H1 (cell line): ENCODE data around the gene MORN5. TPM values are rescaled to one million over a fixed set of nuclear protein-coding genes. Genes with fewer than 3 reads are reported as not detected.

Experiments
- CTCF ChIA-PET: fragments of 300-600 bp; sonication (Branson Sonifier 250); formaldehyde crosslinking; loops from one replicate; lab custom pipeline; 2021; ENCODE audit not compliant: partially characterized antibody; lab: Charles Lee
- POLR2A ChIA-PET: fragments of 300-600 bp; sonication (Branson Sonifier 250); formaldehyde crosslinking; loops from one replicate; lab custom pipeline; 2021; ENCODE audit warnings: inconsistent platforms; ENCODE audit not compliant: partially characterized antibody; lab: Charles Lee
- DNase-seq, 2 experiments: peaks; one replicate each; pipeline versions ENCODE4 v3.0.0 to v3.0.0-alpha.2; 2010 to 2022; ENCODE audit warnings: low spot score in 2 of 2, low read depth in 1 of 2, mixed read lengths in 1 of 2
- FAIRE-seq: peaks from 2 replicates; lab custom pipeline; 2011; peaks lifted over from hg19 to GRCh38; lab: Jason Lieb, UNC
- H2AFZ ChIP-seq: 2 replicates; pipeline ENCODE4 v1.8.1; 2012; ENCODE audit warnings: low read length, inconsistent platforms
- H2AK5ac ChIP-seq: 2 replicates; pipeline ENCODE4 v1.6.1; 2013; ENCODE audit warnings: low read depth, low read length
- H2BK120ac ChIP-seq: replicated peaks from 2 replicates; pipeline ENCODE3; 2013; ENCODE audit warnings: low read depth, low read length, inconsistent platforms
- H2BK12ac ChIP-seq: 2 replicates; pipeline ENCODE4 v1.6.1; 2013; ENCODE audit warnings: low read depth, low read length
- H2BK15ac ChIP-seq: 2 replicates; pipeline ENCODE4 v1.6.1; 2013; ENCODE audit warnings: low read length
- H2BK20ac ChIP-seq: 2 replicates; pipeline ENCODE4 v1.6.1; 2013; ENCODE audit warnings: low read length
- H2BK5ac ChIP-seq: 2 replicates; pipeline ENCODE4 v1.6.1; 2013; ENCODE audit warnings: low read depth, low read length
- H3K14ac ChIP-seq: 2 replicates; pipeline ENCODE4 v1.6.1; 2013; ENCODE audit warnings: inconsistent platforms; ENCODE audit not compliant: insufficient read length
- H3K18ac ChIP-seq: 2 replicates; pipeline ENCODE4 v1.6.1; 2013; ENCODE audit warnings: low read length; ENCODE audit errors: extremely low read depth
- H3K23ac ChIP-seq: 2 replicates; pipeline ENCODE4 v1.6.1; 2013; ENCODE audit warnings: inconsistent platforms; ENCODE audit not compliant: insufficient read length
- H3K23me2 ChIP-seq: 2 replicates; pipeline ENCODE4 v1.6.1; 2013; ENCODE audit warnings: low read depth, low read length
- H3K27ac ChIP-seq: 2 replicates; pipeline ENCODE4 v1.6.1; 2011; ENCODE audit warnings: low read depth, low read length, inconsistent platforms
- H3K27me3 ChIP-seq, 4 experiments: replicated peaks in 1 of 4; 1 replicate in 1 of 4; 2 replicates in 3 of 4; pipeline versions ENCODE4 v1.6.1 to v1.8.1; 2011 to 2013; ENCODE audit warnings: low read length in 3 of 4, mild to moderate bottlenecking in 3 of 4, inconsistent platforms in 2 of 4, mixed read lengths in 2 of 4, moderate library complexity in 1 of 4; ENCODE audit not compliant: control insufficient read depth in 3 of 4, insufficient read depth in 3 of 4; ENCODE audit errors: extremely low read depth in 1 of 4
- H3K36me3 ChIP-seq, 4 experiments: 2 replicates each; pipeline versions ENCODE4 v1.6.1 to v1.8.1; 2011 to 2013; ENCODE audit warnings: mild to moderate bottlenecking in 4 of 4, low read length in 3 of 4, moderate library complexity in 2 of 4, control low read depth in 1 of 4, inconsistent platforms in 1 of 4; ENCODE audit not compliant: insufficient read depth in 4 of 4, control insufficient read depth in 2 of 4
- H3K4ac ChIP-seq: replicated peaks from 2 replicates; pipeline ENCODE3; 2013; ENCODE audit warnings: low read length, low read depth, mixed read lengths, inconsistent platforms; ENCODE audit not compliant: insufficient read length
- H3K4me1 ChIP-seq, 4 experiments: replicated peaks in 1 of 4; 1 replicate in 1 of 4; 2 replicates in 3 of 4; pipeline versions ENCODE4 v1.6.1 to v1.8.1; 2011 to 2013; ENCODE audit warnings: low read length in 3 of 4, inconsistent platforms in 2 of 4, mixed read lengths in 1 of 4; ENCODE audit not compliant: insufficient read depth in 4 of 4, control insufficient read depth in 3 of 4
- H3K4me2 ChIP-seq, 2 experiments: 2 replicates each; pipeline versions ENCODE4 v1.6.1 to v1.8.1; 2011 to 2013; ENCODE audit warnings: low read depth in 2 of 2, low read length in 2 of 2, control low read depth in 1 of 2, inconsistent platforms in 1 of 2, mild to moderate bottlenecking in 1 of 2; ENCODE audit not compliant: insufficient read depth in 1 of 2
- H3K4me3 ChIP-seq, 4 experiments: fragments of 200-600, 300-600 bp in 1 of 4; sonication (generic), shearing (Covaris generic), sonication (Bioruptor Twin) in 1 of 4; 2 replicates each; pipeline versions ENCODE4 v1.5.1 to v1.8.1; 2011 to 2016; ENCODE audit warnings: low read length in 4 of 4, low read depth in 3 of 4, control low read depth in 2 of 4, inconsistent platforms in 2 of 4, mild to moderate bottlenecking in 2 of 4, mixed read lengths in 1 of 4, moderate library complexity in 1 of 4; ENCODE audit not compliant: insufficient read depth in 2 of 4; ENCODE audit errors: extremely low read depth in 1 of 4
- H3K56ac ChIP-seq: replicated peaks from 2 replicates; pipeline ENCODE3; 2013; ENCODE audit warnings: low read depth, mild to moderate bottlenecking, mixed read lengths, low read length, inconsistent platforms; ENCODE audit not compliant: insufficient read length
- H3K79me1 ChIP-seq: 2 replicates; pipeline ENCODE4 v1.6.1; 2013; ENCODE audit warnings: low read depth, low read length, control low read depth
- H3K79me2 ChIP-seq, 2 experiments: 2 replicates each; pipeline versions ENCODE4 v1.6.1 to v1.8.1; 2012 to 2013; ENCODE audit warnings: low read length in 2 of 2, mild to moderate bottlenecking in 2 of 2, inconsistent platforms in 1 of 2; ENCODE audit not compliant: insufficient read depth in 2 of 2, control insufficient read depth in 1 of 2
- H3K9ac ChIP-seq, 4 experiments: replicated peaks in 1 of 4; 1 replicate in 1 of 4; 2 replicates in 3 of 4; pipeline versions ENCODE4 v1.6.1 to v1.8.1; 2011 to 2013; ENCODE audit warnings: low read depth in 3 of 4, low read length in 3 of 4, control low read depth in 2 of 4, mild to moderate bottlenecking in 2 of 4, moderate library complexity in 2 of 4, inconsistent platforms in 1 of 4; ENCODE audit errors: extremely low read depth in 1 of 4
- H3K9me3 ChIP-seq, 2 experiments: 2 replicates each; pipeline versions ENCODE4 v1.6.1 to v1.8.1; 2012 to 2013; ENCODE audit warnings: mild to moderate bottlenecking in 2 of 2, moderate library complexity in 2 of 2, control low read depth in 1 of 2, inconsistent platforms in 1 of 2, low read depth in 1 of 2, low read length in 1 of 2, mixed read lengths in 1 of 2; ENCODE audit not compliant: insufficient read depth in 2 of 2
- H4K20me1 ChIP-seq, 2 experiments: replicated peaks in 1 of 2; 2 replicates each; pipeline versions ENCODE3 to v1.8.1; 2011 to 2013; ENCODE audit warnings: inconsistent platforms in 2 of 2, low read length in 2 of 2, mild to moderate bottlenecking in 1 of 2; ENCODE audit not compliant: insufficient read depth in 2 of 2, control insufficient read depth in 1 of 2
- H4K5ac ChIP-seq: 2 replicates; pipeline ENCODE4 v1.6.1; 2013; ENCODE audit warnings: low read length, low read depth, mixed read lengths, inconsistent platforms; ENCODE audit not compliant: insufficient read length
- H4K8ac ChIP-seq: 2 replicates; pipeline ENCODE4 v1.8.0; 2013; ENCODE audit warnings: mild to moderate bottlenecking, moderate library complexity, low read length, inconsistent platforms; ENCODE audit not compliant: insufficient read depth; ENCODE audit errors: extremely low read depth
- H4K91ac ChIP-seq: replicated peaks from 2 replicates; pipeline ENCODE3; 2013; ENCODE audit warnings: low read length, mixed read lengths, inconsistent platforms; ENCODE audit not compliant: insufficient read length
- BACH1 ChIP-seq: IDR thresholded peaks from 2 replicates; pipeline ENCODE4 v1.6.1; 2012; ENCODE audit warnings: low read length, improper control_type of control experiment
- CTBP2 ChIP-seq: IDR thresholded peaks from 2 replicates; pipeline ENCODE4 v1.7.0; 2011; ENCODE audit warnings: borderline replicate concordance, mild to moderate bottlenecking, moderate library complexity, mixed read lengths, low read length; ENCODE audit not compliant: insufficient read depth, insufficient read length
- CTCF ChIP-seq, 3 experiments: IDR thresholded peaks; 1 replicate in 2 of 3; 2 replicates in 1 of 3; pipeline versions ENCODE4 v1.5.1 to v1.6.1; 2011; ENCODE audit warnings: low read length in 3 of 3, mild to moderate bottlenecking in 3 of 3, inconsistent platforms in 2 of 3, low read depth in 1 of 3, moderate library complexity in 1 of 3; ENCODE audit not compliant: insufficient read depth in 1 of 3; ENCODE audit errors: control extremely low read depth in 1 of 3
- E2F6 ChIP-seq: IDR thresholded peaks from 2 replicates; pipeline ENCODE4 v1.6.1; 2012; ENCODE audit warnings: inconsistent platforms
- POLR2A ChIP-seq, 2 experiments: IDR thresholded peaks; 1 replicate in 1 of 2; 2 replicates in 1 of 2; pipeline ENCODE4 v1.6.1; 2011; ENCODE audit warnings: low read depth in 2 of 2, low read length in 2 of 2, mild to moderate bottlenecking in 2 of 2; ENCODE audit errors: control extremely low read depth in 1 of 2
- RBBP5 ChIP-seq: IDR thresholded peaks from 2 replicates; pipeline ENCODE4 v1.7.1; 2012; ENCODE audit warnings: low read depth, mild to moderate bottlenecking, inconsistent platforms, low read length, moderate library complexity, borderline replicate concordance
- RNF2 ChIP-seq: fragments of 200-900, 300-1000 bp; sonication (generic); IDR thresholded peaks from 2 replicates; pipeline ENCODE4 v1.7.1; 2016; ENCODE audit warnings: borderline replicate concordance, low read depth, mild to moderate bottlenecking, antibody characterized with exemption, low read length; ENCODE audit not compliant: poor library complexity, severe bottlenecking; ENCODE audit errors: missing control alignments
- WGBS, 2 experiments: shearing (Covaris generic) in 1 of 2; methylation state at CpG; one replicate each; pipeline versions ENCODE4 v1.1.6 to v1.1.7; 2013 to 2015; ENCODE audit warnings: low lambda C conversion rate in 2 of 2, mixed read lengths in 2 of 2, inconsistent platforms in 1 of 2, low coverage in 1 of 2, missing lambda C conversion rate in 1 of 2; ENCODE audit not compliant: insufficient replicate concordance in 2 of 2, insufficient coverage in 1 of 2, insufficient read length in 1 of 2; ENCODE audit errors: extremely low coverage in 1 of 2, missing lambda C conversion rate in 1 of 2; 5-methylcytosine and 5-hydroxymethylcytosine counted together
- polyA plus RNA-seq, 7 experiments: library from polyadenylated mRNA; depleted of rRNA in 3 of 7; stranded (reverse) in 5 of 7; unstranded in 2 of 7; fragments of >200 nt in 5 of 7; fragments of 200-250 nt in 2 of 7; gene quantifications; 1 replicate in 5 of 7; 2 replicates in 1 of 7; 4 replicates in 1 of 7; pipeline versions ENCODE4 v1.2.1 to v1.2.3, GENCODE V29; 2011 to 2013; ENCODE audit warnings: missing spikeins in 2 of 7, mixed read lengths in 2 of 7
- total RNA-seq: library from RNA; stranded (reverse); fragmentation: NEBNext Ultra II Directional; extraction: Animal tissue kit (Norgen Biotek cat#: 25700); gene quantifications from 2 replicates; pipeline ENCODE4 v1.2.1, GENCODE V29; 2021
- TF ChIP-seq, protein P1 (sequence below): IDR thresholded peaks from 2 replicates; pipeline ENCODE4 v1.6.1; 2011; ENCODE audit warnings: low read depth, mild to moderate bottlenecking, low read length; ENCODE audit not compliant: insufficient read depth

The MORN5 gene
- total and polyA plus RNA-seq, 2 of the 8 experiments (the other 6 are each of a cell fraction or from before 2014, with no cell fraction given) = not detected

GRCh38 chr9:122232796-122233306 lies 73.1 kb downstream of the MORN5 start:
- no peak for FAIRE-seq
- Histone ChIP-seq H3K36me3 (peaks cover 0 to 4% (median 0%) of the 10 kb centered on the region in 4 experiments; a peak in 1 of 8 replicates), H3K56ac (no peak overlapping the region), H2AK5ac (no peak overlapping the region), H3K4me2 (no peak overlapping the region), H4K8ac (no peak overlapping the region), H3K79me1 (no peaks in the 10 kb centered on the region), H4K20me1 (peaks cover 0 to 6% of the 10 kb centered on the region in 2 experiments), H3K9me3 (no peaks in the 10 kb centered on the region), H2BK20ac (no peak overlapping the region), H3K27me3 (peaks cover 25 to 45% (median 37%) of the 10 kb centered on the region in 4 experiments), H2AFZ (no peak overlapping the region), H2BK12ac (no peak overlapping the region; the same call in 1 of the 2 replicates), H4K5ac (no peak overlapping the region), H3K27ac (no peak overlapping the region), H2BK5ac (no peak overlapping the region), H3K23ac (no peak overlapping the region), H3K14ac (no peak overlapping the region), H3K4ac (no peak overlapping the region), H3K23me2 (peaks cover 2% of the 10 kb centered on the region; the same call in 1 of the 2 replicates), H3K79me2 (no peaks in the 10 kb centered on the region), H3K9ac (no peak overlapping the region), H4K91ac (no peak overlapping the region), H2BK15ac (no peak overlapping the region), H3K18ac (no peak overlapping the region), H3K4me3 (no peak overlapping the region), H3K4me1 (peaks cover 0 to 6% (median 2%) of the 10 kb centered on the region in 4 experiments; a peak in 4 of 7 replicates), H2BK120ac (no peak overlapping the region)
- 86% methylated on average over 6 of the region's 6 CpGs; no CpG with 5 or more reads in 1 of the 2 experiments for WGBS, 2 experiments
- ChIA-PET POLR2A (interaction anchor here (1.2 kb wide), 1 partner anchor 38 kb away, joined by 3 read pairs; no protein-coding TSS in a partner anchor), CTCF (interaction anchor here (0.6 to 1.8 kb wide), 7 partner anchors 10 to 136 kb away, joined by 3 to 5 read pairs (median 3); partner anchors contain the start of genes MRRF and RBM18)
- no peak for DNase-seq
- TF ChIP-seq CTBP2 = no peak
- TF ChIP-seq BACH1 = no peak
- no peak for TF ChIP-seq RBBP5
- TF ChIP-seq, protein P1, sequence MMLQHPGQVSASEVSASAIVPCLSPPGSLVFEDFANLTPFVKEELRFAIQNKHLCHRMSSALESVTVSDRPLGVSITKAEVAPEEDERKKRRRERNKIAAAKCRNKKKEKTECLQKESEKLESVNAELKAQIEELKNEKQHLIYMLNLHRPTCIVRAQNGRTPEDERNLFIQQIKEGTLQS = no peak
- TF ChIP-seq CTCF (IDR thresholded peaks at IDR 0.05; ENCODE audit: control extremely low read depth in 1 of 3, insufficient read depth in 1 of 3, low read depth in 1 of 3, low read length in 3 of 3) = no peak
- TF ChIP-seq RNF2 = no peak
- TF ChIP-seq POLR2A (IDR thresholded peaks at IDR 0.05; ENCODE audit: control extremely low read depth in 1 of 2, low read depth in 2 of 2, low read length in 2 of 2) = no peak
- TF ChIP-seq E2F6 = no peak
